SK-N-SH (cell line): ENCODE results near the gene BCAR1.
"Not testable (repeated sequence)": the region's sequence is repeated elsewhere in the genome, so short reads cannot be mapped to it uniquely, and the experiment has no call there.

ENCODE experiments used
- CHD2 ChIP-seq: fragments of 150-350 bp; IDR thresholded peaks from 2 replicates; pipeline ENCODE4 v1.6.1; 2018; ENCODE audit warnings: low read length; ENCODE audit not compliant: partially characterized antibody
- FOSL2 ChIP-seq: IDR thresholded peaks from 2 replicates; pipeline ENCODE4 v1.4.0; 2012; ENCODE audit warnings: low read depth, mild to moderate bottlenecking, moderate library complexity, borderline replicate concordance
- FOXJ3 ChIP-seq: sonication (generic); formaldehyde crosslinking; IDR thresholded peaks from 2 replicates; pipeline ENCODE4 v1.5.1; 2020; ENCODE audit warnings: mild to moderate bottlenecking, missing genetic modification reagents
- JUND ChIP-seq: IDR thresholded peaks from 2 replicates; pipeline ENCODE4 v1.4.0; 2012
- MAX ChIP-seq: IDR thresholded peaks from 2 replicates; pipeline ENCODE4 v1.4.0; 2012; ENCODE audit warnings: low read depth
- POLR2AphosphoS5 ChIP-seq: IDR thresholded peaks from 2 replicates; pipeline ENCODE4 v1.6.1; 2012; ENCODE audit warnings: low read depth, low read length
- RCOR1 ChIP-seq: fragments of 150-350 bp; IDR thresholded peaks from 2 replicates; pipeline ENCODE4 v1.6.1; 2017; ENCODE audit warnings: antibody characterized with exemption, low read length
- RFX5 ChIP-seq: IDR thresholded peaks from 2 replicates; pipeline ENCODE4 v1.6.1; 2012; ENCODE audit warnings: mild to moderate bottlenecking, improper control_type of control experiment, low read length
- TCF12 ChIP-seq: IDR thresholded peaks from 2 replicates; pipeline ENCODE4 v1.4.0; 2012
- TF ChIP-seq, protein P1 (sequence below): fragments of 200-600 bp; sonication (generic); IDR thresholded peaks from 2 replicates; pipeline ENCODE4 v1.6.1; 2017; ENCODE audit warnings: antibody characterized with exemption, mild to moderate bottlenecking, moderate library complexity

DNA sequence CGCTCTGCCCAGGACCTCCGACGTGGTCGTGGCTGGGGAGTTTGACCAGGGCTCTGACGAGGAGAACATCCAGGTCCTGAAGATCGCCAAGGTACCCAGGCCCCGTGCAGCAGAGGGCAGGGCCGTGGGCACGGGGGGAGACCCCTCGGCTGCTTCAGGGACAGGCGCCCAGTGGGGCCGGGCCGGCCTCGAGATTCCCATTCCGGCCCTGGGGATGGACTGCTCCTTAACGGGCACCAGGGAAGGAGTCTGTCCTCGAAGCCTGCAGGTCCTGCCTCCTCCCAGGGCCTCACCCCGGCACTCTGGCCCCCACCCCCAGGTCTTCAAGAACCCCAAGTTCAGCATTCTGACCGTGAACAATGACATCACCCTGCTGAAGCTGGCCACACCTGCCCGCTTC is 28.3 kb downstream of the BCAR1 start:
- TF ChIP-seq, protein P1, sequence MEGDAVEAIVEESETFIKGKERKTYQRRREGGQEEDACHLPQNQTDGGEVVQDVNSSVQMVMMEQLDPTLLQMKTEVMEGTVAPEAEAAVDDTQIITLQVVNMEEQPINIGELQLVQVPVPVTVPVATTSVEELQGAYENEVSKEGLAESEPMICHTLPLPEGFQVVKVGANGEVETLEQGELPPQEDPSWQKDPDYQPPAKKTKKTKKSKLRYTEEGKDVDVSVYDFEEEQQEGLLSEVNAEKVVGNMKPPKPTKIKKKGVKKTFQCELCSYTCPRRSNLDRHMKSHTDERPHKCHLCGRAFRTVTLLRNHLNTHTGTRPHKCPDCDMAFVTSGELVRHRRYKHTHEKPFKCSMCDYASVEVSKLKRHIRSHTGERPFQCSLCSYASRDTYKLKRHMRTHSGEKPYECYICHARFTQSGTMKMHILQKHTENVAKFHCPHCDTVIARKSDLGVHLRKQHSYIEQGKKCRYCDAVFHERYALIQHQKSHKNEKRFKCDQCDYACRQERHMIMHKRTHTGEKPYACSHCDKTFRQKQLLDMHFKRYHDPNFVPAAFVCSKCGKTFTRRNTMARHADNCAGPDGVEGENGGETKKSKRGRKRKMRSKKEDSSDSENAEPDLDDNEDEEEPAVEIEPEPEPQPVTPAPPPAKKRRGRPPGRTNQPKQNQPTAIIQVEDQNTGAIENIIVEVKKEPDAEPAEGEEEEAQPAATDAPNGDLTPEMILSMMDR, result not testable (repeated sequence)
- TF ChIP-seq RFX5; POLR2AphosphoS5; FOXJ3 (CRISPR knock-in tag); RCOR1; JUND; MAX; TCF12; CHD2; FOSL2: not testable (repeated sequence)
